Stimulated activated CD4-positive, alpha-beta T cell treated with anti-CD3 and anti-CD28 coated beads, Interleukin-12 subunit alpha, Interleukin-12 subunit beta, amount 100 ng/mL, for 4 hours (primary cell): ENCODE results near the gene TPX2.

ENCODE experiments used
- DNase-seq: peaks from one replicate; pipeline ENCODE4 v3.0.0-alpha.2; 2020

Gene TPX2

GRCh38 chr20:31835977-31836852, 97.1 kb downstream of the TPX2 start:
- DNase-seq = no peak

- no peak for DNase-seq
Observed at GRCh38 chr20:31836853-31837608, 97.9 kb downstream of the TPX2 start.

DNA sequence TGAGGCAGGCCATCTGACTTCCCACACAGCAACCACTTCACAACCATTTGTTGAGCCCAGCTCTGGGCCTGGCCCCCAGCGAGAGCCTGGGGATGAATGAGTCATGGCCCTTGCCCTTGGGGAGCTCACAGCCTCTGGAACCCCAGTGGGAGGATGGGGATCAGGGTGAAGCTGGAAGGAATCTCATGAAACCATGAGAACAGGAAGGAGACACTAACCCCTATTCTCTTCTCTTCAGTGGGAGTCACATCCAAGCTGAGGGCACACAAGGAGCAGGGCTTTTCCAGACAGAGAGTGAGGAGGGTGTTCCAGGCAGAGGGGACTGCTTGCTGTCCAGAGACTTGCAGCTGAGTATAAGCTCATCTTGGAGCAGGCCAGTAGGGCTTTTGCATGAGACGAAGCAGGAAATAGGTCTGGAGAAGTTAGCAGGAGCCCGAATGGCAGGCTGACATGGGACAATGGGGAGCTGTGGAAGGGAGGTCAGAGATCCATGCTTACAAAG, 98.9 kb downstream of the TPX2 start:
- no peak for DNase-seq

DNA sequence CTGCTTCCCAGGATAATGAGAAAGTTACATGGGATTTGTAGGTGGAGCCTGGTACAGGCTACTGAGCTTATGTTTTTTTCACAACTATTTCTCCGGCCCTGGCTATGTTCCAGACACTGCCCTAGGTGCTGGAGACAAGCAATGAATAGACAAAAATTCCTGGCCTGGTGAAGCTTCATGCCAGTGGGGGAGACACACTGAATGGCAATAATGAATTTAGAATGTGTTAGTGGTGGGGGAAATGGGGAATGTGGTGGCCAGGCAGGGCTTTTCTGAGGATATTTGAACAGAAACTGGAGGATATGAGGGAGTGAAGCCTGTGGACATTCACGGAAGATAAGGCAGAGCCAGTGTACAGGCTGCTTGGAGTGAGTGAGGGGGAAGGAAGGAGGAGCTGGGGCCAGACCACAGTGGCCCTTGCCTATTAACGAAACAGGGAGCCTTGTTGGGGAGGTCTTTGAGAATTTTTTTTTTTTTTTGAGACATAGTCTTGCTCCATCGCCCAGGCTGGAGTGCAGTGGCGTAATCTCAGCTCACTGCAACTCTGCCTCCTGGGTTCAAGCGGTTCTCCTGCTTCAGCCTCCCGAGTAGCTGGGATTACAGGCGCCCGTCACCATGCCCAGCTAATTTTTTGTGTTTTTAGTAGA, 99.7 kb downstream of the TPX2 start:
- DNase-seq = no peak

DNA sequence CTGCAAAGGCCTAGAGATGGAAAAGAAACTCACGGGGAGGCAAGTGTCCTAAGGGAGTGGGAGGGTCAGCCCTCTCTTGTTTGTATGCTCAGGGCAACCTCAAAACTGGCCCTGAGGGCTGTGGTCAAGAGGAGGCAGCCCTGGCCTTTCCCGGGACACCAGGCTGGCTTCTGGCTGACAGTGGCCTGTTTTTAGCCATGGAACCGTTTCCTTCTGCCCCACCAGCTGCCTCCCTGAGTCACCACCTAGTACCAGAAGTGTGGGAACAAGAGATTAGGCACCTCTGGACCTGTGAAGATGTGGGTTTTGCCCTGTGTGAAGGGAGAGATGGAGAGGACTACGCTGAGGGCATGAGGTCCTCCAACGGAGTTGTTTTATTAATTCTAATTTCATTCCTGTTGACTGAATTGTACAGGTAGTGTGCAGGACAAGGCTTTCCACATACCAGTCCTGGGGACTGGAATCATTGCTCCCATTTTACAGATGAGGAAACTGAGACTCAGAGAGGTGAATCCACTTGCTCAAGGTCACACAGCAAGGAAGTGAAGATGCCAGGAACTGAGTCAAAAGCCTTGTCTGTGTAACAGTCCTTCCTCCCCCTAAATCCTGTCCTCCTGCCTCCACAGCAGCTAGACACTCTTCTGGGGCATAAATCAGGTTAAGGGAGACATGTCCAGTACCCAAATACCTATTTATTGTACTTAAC, 100.8 kb downstream of the TPX2 start:
- no peak for DNase-seq

DNA sequence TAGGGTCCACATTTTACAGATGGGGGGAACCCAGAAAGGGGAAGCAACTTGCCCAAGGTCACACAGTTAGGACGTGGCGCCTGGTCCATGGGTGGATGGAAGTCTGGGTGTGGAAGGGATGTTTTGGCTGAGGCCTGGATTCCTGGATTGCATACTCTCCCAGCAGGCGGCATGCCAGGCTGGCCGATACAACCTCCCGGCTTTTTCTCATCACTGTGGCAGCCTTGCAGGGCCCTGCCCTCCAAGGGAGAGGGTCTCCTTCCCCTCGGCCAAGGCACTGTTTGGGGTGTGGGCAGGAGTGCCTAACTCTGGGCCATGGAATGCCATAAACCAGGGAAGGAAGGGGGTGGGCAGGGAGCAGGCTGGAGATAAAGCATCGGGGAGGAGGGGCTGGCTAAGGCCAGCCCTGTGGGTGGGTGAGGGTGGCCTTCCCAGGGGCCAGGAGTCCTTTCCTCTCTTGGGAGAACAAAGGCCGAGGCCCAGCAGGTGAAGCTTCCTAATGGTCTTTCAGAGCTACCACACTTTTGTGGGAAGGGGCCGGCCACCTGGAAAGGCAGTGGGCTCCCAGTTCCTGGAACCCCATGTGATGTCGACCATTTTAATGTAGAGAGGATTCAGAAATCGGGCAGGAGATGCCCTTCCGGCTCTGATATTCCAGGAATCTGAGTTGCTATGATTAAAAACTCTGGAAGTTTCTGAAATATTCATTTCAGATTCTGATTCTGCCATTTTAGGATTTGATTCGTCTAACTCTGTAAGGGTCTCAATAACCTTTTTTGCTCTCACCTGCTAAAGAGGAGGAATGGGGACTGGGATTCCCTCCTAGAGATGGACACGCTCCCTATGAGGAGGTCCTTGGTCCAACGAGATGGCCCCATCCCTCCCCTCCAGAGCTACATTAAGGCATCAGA, 102.1 kb downstream of the TPX2 start:
- DNase-seq = no peak

- no peak for DNase-seq
Observed at GRCh38 chr20:31841928-31842327, 102.8 kb downstream of the TPX2 start.

GRCh38 chr20:31842471-31843157, 103.5 kb downstream of the TPX2 start:
- no peak for DNase-seq

DNA sequence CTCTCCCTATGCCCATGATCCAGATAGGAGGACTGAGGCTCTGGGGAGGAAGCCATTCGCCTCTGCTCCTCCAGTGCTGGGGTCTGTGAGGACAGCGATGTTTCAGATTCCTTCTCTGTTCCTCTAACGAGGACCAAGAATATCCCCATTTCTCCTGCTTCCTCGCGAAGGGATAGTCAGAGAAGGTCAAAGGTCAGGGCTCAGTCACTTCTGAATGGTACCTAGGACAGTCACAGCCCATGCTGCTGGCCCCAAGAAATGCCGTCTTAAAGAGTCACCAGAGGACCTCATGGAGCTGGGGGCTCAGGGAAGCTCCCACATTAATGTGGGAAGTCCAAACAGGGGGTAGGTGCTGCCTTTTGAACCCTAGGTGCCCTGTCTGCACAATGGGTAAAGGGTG, 104.2 kb downstream of the TPX2 start:
- no peak for DNase-seq

GRCh38 chr20:31843881-31844280, 104.8 kb downstream of the TPX2 start:
- no peak for DNase-seq

GRCh38 chr20:31844737-31845299, 105.7 kb downstream of the TPX2 start:
- no peak for DNase-seq

- no peak for DNase-seq
Observed at GRCh38 chr20:31845300-31845863, 106.3 kb downstream of the TPX2 start, which contains the start of gene FOXS1. Gene FOXS1, minus strand, starts transcription at chr20:31845604. Its CDS starts 62 bp downstream, at chr20:31845542.

GRCh38 chr20:31846793-31847138, 107.7 kb downstream of the TPX2 start:
- no peak for DNase-seq

- no peak for DNase-seq
Observed at GRCh38 chr20:31848088-31848999, 109.3 kb downstream of the TPX2 start.

GRCh38 chr20:31849306-31849930, 110.3 kb downstream of the TPX2 start:
- no peak for DNase-seq
